Mammary epithelial cell (primary cell): ENCODE measurements around the gene MAGEB1.

Experiments used
- CTCF ChIP-seq, 2 donors: IDR thresholded peaks in 1 of 2; conservative IDR thresholded peaks in 1 of 2; 2 replicates each; pipeline ENCODE4 v1.5.1; 2011 to 2012; ENCODE audit warnings: inconsistent platforms in 2 of 2, low read length in 2 of 2, mild to moderate bottlenecking in 2 of 2, control low read depth in 1 of 2, low read depth in 1 of 2; ENCODE audit not compliant: insufficient read depth in 1 of 2; ENCODE audit errors: extremely low read depth in 1 of 2
- EZH2 ChIP-seq: IDR thresholded peaks from 2 replicates; pipeline ENCODE4 v1.6.1; 2012; ENCODE audit warnings: low read length, inconsistent platforms, borderline replicate concordance

- no peak for TF ChIP-seq CTCF (conservative IDR thresholded peaks at IDR 0.05 in 1 of 2, IDR thresholded peaks at IDR 0.05 in 1 of 2; ENCODE audit: extremely low read depth in 1 of 2, insufficient read depth in 1 of 2, low read depth in 1 of 2, low read length in 2 of 2)
- no peak for TF ChIP-seq EZH2
Observed at GRCh38 chrX:30220661-30221060, 26.3 kb upstream of the MAGEB1 start.
